ENCODE data around the gene PHETA2.
A peak's percentile ranks its signal among the peaks of the same experiment; 100 is the strongest.

Gene PHETA2
- 2.2 to 4.2 (median 2.8) reads per million in 4 experiments for total RNA-seq

GRCh38 chr22:42074132-42074811 is at the start of gene PHETA2:
Gene PHETA2, plus strand, starts transcription at chr22:42074248. Its CDS starts 3,046 bp downstream, at chr22:42077294.
- DNase-seq = peak; percentile 20

GRCh38 chr22:42025421-42025820 is 48.6 kb upstream of the PHETA2 start:
- DNase-seq = no peak

DNA sequence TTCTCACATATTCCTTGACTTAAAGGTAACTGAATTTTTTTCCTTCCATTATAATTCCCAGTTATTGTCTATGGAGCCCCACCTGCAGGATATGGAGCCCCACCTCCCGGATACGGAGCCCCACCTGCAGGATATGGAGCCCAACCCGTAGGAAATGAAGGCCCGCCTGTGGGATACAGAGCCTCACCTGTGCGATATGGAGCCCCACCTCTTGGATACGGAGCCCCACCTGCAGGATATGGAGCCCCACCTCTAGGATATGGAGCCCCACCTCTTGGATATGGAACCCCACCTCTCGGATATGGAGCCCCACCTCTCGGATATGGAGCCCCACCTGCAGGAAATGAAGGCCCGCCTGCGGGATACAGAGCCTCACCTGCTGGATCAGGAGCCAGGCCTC is 47.3 kb upstream of the PHETA2 start:
- no peak for DNase-seq

DNA sequence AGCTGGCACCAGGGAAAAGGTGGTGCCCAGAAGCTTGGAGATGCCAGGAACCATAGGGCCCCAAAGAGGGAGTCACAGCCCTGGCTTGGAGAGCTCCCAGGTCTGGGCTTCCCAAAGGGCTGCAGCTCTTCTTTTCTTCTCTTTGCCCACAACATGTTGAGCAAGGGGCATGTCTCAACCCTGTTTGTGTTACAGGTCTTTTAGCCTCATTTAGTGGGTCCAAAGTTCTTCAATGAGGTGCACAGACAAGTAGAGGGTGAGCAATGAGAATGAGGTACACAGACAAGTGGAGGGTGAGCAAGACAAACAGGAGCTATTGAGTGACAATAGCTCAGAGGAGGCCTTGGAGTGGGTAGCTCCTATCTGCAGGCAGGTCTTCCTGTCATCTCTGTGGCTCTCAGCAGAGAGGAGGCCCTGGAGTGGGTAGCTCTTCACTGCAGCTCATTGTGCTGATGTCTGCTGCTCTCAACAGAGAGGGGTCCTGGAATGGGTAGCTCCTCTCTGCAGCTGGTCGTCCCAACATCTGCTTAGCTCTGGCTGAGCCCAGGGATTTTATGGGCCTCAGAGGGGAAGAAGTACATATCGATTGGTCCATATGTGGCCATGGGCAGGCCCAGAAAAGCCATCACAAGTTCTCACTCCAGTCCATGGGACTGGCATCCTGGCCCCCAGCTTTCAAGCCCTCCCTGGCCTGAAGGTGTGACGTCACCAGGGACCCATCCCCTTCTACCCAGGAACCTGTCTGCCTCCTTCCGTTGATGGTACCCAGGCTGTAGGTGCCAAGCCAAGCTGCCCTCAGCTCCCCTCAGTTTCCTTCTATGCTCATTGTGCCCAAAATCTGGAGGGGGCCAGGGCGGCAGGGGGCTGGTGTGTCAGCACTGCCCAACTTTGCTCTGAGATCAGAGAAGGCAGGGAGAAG is 40.5 kb upstream of the PHETA2 start:
- DNase-seq = no peak

DNA sequence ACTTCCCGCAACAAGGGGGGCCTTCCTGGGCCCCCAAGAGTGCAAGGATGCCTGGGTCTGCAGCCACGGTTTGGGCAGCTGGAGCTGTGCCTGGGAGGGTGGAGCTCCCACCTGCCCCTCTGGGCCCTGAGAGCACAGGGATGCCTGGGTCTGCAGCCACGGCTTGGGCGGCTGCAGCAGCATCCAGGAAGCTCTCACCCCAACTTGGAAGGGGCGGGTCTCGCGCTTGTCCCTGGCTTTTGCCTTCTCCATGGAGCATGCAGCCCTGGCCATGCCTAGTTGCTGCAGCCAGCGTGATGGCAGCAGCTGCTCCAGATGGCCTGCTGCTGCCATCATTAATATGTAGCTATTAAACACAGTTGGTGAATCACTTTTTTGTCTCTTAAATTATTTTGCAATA is 38.8 kb upstream of the PHETA2 start:
- no peak for DNase-seq

DNA sequence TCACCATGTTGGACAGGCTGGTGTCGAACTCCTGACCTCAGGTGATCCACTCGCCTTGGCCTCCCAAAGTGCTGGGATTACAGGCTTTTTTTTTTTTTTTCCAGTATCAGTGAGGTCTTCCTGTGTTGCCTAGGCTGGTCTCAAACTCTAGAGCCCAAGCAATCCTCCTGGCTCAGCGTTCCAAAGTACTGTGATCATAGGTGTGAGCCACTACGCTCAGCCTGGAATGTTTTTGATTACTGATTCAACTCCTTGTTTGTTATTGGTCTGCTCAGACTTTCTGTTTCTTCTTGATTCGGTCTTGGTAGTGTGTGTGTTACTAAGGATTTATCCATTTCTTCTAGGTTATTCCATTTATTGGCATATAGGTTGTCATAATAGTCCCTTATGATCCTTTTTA is 34.8 kb upstream of the PHETA2 start:
- DNase-seq = no peak

GRCh38 chr22:42041784-42042183 is 32.3 kb upstream of the PHETA2 start:
- no peak for DNase-seq

DNA sequence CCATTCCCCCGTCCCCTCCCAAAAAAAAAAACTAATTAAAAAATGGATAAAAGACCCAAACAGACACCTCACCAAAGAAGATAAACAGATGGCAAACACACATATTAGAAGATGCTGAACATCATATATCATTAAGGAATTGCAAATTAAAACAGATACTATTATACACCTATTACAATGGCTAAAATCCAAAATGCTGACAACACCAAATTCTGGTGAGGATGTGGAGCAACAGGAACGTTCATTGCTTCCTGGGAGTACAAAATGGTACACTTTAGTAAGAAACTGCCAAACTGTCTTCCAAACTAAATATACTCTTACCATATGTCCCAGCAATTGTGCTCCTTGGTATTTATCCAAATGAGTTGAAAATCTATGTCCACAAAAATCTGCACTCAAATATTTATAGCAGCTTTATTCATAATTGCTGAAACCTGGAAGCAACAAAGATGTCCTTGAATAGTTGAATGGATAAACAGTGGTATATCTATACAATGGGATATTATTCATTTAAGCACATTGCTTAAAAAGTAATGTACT is 23.3 kb upstream of the PHETA2 start:
- no peak for DNase-seq

DNA sequence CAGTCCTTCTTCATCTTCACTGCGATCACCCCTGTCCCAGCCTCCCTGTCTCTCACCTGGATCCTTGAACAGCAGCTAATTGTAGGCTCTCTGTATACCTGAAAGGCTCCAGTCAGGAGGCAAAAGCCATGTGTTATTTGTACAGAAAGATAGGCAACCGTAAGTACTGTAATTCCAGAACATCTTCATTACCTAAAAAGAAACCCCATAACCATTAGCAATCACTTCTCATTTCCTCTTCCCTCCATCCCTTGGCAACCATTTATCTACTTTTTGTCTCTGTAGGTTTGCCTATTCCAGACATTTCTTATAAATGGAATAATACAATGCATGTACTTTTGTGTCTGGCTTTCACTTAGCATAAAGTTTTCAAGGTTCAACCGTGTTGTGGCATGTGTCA is 21.3 kb upstream of the PHETA2 start:
- DNase-seq = no peak

- DNase-seq = no peak
Measured at GRCh38 chr22:42056757-42057511, 17.1 kb upstream of the PHETA2 start.

DNA sequence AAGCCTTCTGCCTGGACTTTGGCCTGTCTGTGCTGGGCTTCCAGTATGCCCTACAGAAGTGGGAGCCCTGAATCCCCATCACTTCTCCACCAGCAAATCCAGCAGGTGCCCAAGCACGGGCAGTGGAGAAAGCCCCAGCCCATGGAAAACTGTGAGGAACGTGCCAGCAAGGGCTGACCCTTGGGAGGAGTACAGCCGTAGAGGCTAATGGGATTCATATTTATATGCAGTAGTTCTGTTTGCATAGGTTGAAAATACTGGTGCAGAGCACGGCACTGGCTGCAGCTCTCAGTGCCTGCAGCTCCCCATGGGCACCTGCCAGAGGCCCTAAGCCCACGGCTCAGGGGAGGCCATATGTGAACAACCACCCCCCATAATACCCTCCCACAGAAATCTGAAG is 13.6 kb upstream of the PHETA2 start:
- no peak for DNase-seq

- no peak for DNase-seq
Measured at GRCh38 chr22:42061041-42061440, 13.0 kb upstream of the PHETA2 start.

DNA sequence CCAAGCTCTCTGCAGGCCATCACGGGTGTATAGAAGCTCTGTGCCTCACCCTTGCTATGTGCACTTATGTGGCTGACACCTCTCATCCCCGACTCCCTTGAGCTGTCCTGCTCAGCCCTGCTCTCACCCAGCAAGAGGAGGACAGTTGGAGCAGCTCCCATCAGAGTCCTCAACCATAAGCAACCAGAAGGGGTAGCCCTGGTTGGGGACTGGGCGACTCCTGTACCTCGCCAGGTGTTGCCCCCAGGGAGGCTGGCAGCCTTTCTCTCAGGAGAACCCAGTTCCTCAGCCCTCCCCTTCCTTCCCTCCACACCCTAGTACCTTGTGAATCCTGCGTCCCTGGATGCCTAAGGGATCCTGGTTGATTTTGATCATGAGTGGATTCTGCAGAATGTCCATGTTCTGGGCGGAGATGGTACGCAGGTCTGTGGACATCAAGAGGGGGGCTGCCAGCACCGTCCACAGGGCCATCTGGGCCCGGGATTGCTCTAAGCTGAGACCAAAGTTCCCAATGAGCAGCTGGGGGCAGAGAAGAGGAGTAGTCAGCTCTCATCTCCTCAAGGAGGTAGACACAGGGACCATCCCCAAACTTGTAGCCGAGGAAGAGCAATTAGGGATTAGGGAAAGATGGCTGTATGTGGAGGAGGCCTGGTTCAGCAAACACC is 11.4 kb upstream of the PHETA2 start:
- DNase-seq = no peak

DNA sequence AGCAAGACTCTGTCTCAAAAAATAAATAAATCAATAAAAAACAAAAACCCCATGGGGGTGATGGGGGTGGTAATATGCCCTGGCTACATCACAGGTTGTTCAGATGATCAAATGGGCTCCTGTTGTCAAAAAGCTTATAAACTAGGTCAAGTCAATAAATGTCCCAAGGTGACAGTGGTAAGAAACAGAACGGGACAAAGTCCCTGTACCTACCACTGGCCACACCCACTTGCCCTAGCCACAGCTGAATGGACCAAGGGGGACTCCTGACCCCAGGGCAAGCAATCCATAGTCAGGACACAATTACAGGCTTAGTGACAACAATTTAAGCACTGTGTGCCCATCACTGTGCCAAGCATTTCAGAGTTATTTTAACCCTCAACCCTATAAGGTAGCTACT is 9.4 kb upstream of the PHETA2 start:
- DNase-seq = no peak

- no peak for DNase-seq
Measured at GRCh38 chr22:42065438-42066125, 8.5 kb upstream of the PHETA2 start.

GRCh38 chr22:42066126-42066761 is 7.8 kb upstream of the PHETA2 start:
- no peak for DNase-seq

- DNase-seq = no peak
Measured at GRCh38 chr22:42066937-42067336, 7.1 kb upstream of the PHETA2 start.

GRCh38 chr22:42067671-42068251 is 6.3 kb upstream of the PHETA2 start:
- no peak for DNase-seq

DNA sequence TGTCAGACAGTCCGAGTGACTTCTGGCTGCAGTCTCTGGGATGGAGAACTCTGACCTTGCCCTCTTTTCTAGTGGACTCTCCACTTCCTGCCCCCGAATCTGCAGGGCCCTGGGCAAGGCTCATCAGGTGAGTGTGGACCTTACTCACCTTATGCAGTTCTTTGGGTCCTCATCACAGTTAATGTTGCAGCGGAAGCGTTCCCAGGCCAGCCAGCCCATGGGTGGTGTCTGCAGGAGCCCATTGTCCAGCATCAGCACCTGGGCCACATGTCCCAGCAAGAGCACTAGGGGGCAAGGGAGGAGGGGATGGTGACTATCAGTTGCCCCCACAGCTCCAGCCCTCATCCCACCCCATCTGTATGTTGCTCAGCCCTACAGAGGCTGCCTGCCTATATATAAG is 5.8 kb upstream of the PHETA2 start:
- no peak for DNase-seq

DNA sequence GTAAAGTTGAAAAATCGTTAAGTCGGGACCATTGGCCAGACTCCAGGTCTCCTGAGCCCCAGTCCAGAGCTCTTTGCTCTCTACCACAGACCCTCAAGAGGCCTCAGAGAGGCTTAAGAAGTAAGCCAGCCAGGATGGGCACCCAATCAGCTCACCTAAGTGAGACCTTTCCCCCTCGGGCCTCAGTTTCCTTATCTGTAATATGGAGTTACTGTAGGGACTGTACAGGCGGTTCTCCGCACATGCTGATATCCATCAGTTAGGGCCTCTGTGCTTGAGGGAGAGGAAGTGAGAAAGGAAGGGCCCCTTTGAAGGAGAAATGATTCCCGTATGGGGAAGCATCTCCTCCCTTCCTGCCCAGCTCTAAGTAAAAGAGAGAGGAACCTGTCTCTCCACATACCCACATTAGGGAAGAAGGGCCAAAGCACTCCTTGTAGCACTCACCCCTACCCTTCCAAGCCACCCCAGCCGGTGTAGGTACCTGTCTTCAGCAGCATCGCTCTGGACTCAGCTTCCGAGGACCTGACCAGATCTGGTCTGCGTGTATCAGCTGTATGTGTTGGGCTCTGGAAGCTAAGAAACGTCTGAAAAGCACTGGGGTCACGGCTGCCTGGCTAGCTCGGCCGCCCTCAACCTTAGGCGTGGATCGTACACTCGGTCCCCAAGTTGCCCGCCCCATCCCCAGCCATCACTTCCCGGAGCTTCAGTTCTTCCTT is 4.1 kb upstream of the PHETA2 start:
- DNase-seq = no peak

Measured in effector CD8-positive, alpha-beta T cell (primary cell).